IMR-90 (cell line): ENCODE measurements around the gene ADCY4. TPM values are rescaled to one million over a fixed set of nuclear protein-coding genes. Genes with fewer than 3 reads are reported as not detected.

Experiments
- ATAC-seq: fragments of 200-7000 bp; cut with Tn5 transposase; 2 replicates; pipeline ENCODE4 v1.9.1; 2020; ENCODE audit warnings: low read depth, mild to moderate bottlenecking, moderate library complexity
- BruUV-seq: library from RNA; stranded (reverse); fragments of 400-500 nt; replicated peaks from 2 replicates; lab custom pipeline; 2021; lab: Mats Ljungman, UMichigan
- CTCF ChIA-PET: fragments of 300-600 bp; formaldehyde crosslinking; extraction: SDS; loops from one replicate; lab custom pipeline; 2021; ENCODE audit warnings: antibody characterized with exemption; lab: Yijun Ruan, JAX
- POLR2A ChIA-PET: fragments of 300-600 bp; sonication (Branson Sonifier 250); formaldehyde crosslinking; loops from one replicate; lab custom pipeline; 2022; ENCODE audit warnings: antibody characterized with exemption; ENCODE audit not compliant: unreplicated experiment; lab: Charles Lee
- DNase-seq: peaks from one replicate; pipeline ENCODE4 v3.0.0; 2013
- H2AFZ ChIP-seq: replicated peaks from 2 replicates; pipeline ENCODE3; 2013; ENCODE audit warnings: low read length, mild to moderate bottlenecking; ENCODE audit not compliant: poor library complexity
- H2AK5ac ChIP-seq: 2 replicates; pipeline ENCODE4 v1.6.1; 2013; ENCODE audit warnings: low read depth, low read length, inconsistent platforms
- H2AK9ac ChIP-seq: replicated peaks from 2 replicates; pipeline ENCODE3; 2013; ENCODE audit warnings: mild to moderate bottlenecking, low read depth, low read length, moderate library complexity; ENCODE audit not compliant: poor library complexity
- H2BK120ac ChIP-seq: 2 replicates; pipeline ENCODE4 v1.6.1; 2013; ENCODE audit warnings: low read depth, low read length, inconsistent platforms
- H2BK15ac ChIP-seq: 3 replicates; pipeline ENCODE4 v1.6.1; 2013; ENCODE audit warnings: low read depth, low read length, inconsistent platforms
- H2BK20ac ChIP-seq: 2 replicates; pipeline ENCODE4 v1.6.1; 2013; ENCODE audit warnings: low read depth, mild to moderate bottlenecking, inconsistent platforms, low read length, moderate library complexity
- H2BK5ac ChIP-seq: 2 replicates; pipeline ENCODE4 v1.6.1; 2013; ENCODE audit warnings: mild to moderate bottlenecking, low read depth, low read length, inconsistent platforms; ENCODE audit not compliant: poor library complexity, severe bottlenecking
- H3K14ac ChIP-seq: replicated peaks from 2 replicates; pipeline ENCODE4 v1.6.1; 2013; ENCODE audit warnings: low read depth, low read length, inconsistent platforms
- H3K18ac ChIP-seq: 2 replicates; pipeline ENCODE4 v1.6.1; 2013; ENCODE audit warnings: low read depth, low read length, control low read depth
- H3K23ac ChIP-seq: 2 replicates; pipeline ENCODE4 v1.6.1; 2013; ENCODE audit warnings: low read depth, low read length, inconsistent platforms
- H3K27ac ChIP-seq: 2 replicates; pipeline ENCODE4 v1.5.1; 2013; ENCODE audit warnings: mild to moderate bottlenecking, control low read depth, low read length; ENCODE audit not compliant: insufficient read depth
- H3K27me3 ChIP-seq: 2 replicates; pipeline ENCODE4 v1.6.1; 2013; ENCODE audit warnings: low read length; ENCODE audit not compliant: control insufficient read depth, insufficient read depth
- H3K36me3 ChIP-seq: 2 replicates; pipeline ENCODE4 v1.6.1; 2013; ENCODE audit warnings: low read length, mixed read lengths; ENCODE audit not compliant: control insufficient read depth, insufficient read depth
- H3K4ac ChIP-seq: 2 replicates; pipeline ENCODE4 v1.6.1; 2013; ENCODE audit warnings: low read depth, low read length, inconsistent platforms
- H3K4me1 ChIP-seq: 2 replicates; pipeline ENCODE4 v1.6.1; 2013; ENCODE audit warnings: low read length, mixed read lengths; ENCODE audit not compliant: control insufficient read depth, insufficient read depth
- H3K4me2 ChIP-seq: 2 replicates; pipeline ENCODE4 v1.6.1; 2013; ENCODE audit warnings: low read depth, mild to moderate bottlenecking, control low read depth, low read length, moderate library complexity
- H3K4me3 ChIP-seq: 2 replicates; pipeline ENCODE4 v1.5.1; 2013; ENCODE audit warnings: low read depth, mild to moderate bottlenecking, control low read depth, low read length, moderate library complexity; ENCODE audit not compliant: insufficient read depth
- H3K56ac ChIP-seq: 2 replicates; pipeline ENCODE4 v1.6.1; 2013; ENCODE audit warnings: low read length, inconsistent platforms; ENCODE audit not compliant: insufficient read depth; ENCODE audit errors: extremely low read depth
- H3K79me1 ChIP-seq, 2 experiments: 2 replicates each; pipeline ENCODE4 v1.6.1; 2013; ENCODE audit warnings: low read length in 2 of 2, inconsistent platforms in 1 of 2, low read depth in 1 of 2
- H3K9ac ChIP-seq: 2 replicates; pipeline ENCODE4 v1.6.1; 2013; ENCODE audit warnings: low read depth, low read length, control low read depth
- H3K9me1 ChIP-seq: 2 replicates; pipeline ENCODE4 v1.6.1; 2013; ENCODE audit warnings: low read length, inconsistent platforms; ENCODE audit not compliant: insufficient read depth
- H3K9me3 ChIP-seq: 2 replicates; pipeline ENCODE4 v1.6.1; 2013; ENCODE audit warnings: low read length; ENCODE audit not compliant: control insufficient read depth, insufficient read depth
- H4K20me1 ChIP-seq: 2 replicates; pipeline ENCODE4 v1.6.1; 2013; ENCODE audit warnings: low read length, inconsistent platforms; ENCODE audit not compliant: insufficient read depth
- H4K5ac ChIP-seq: 2 replicates; pipeline ENCODE4 v1.6.1; 2013; ENCODE audit warnings: mild to moderate bottlenecking, low read depth, low read length, control low read depth
- H4K8ac ChIP-seq, 2 experiments: 2 replicates each; pipeline ENCODE4 v1.6.1; 2013; ENCODE audit warnings: low read depth in 2 of 2, low read length in 2 of 2, control low read depth in 1 of 2, inconsistent platforms in 1 of 2
- H4K91ac ChIP-seq: 2 replicates; pipeline ENCODE4 v1.6.1; 2013; ENCODE audit warnings: low read depth, low read length, inconsistent platforms; ENCODE audit not compliant: insufficient read depth
- CTCF ChIP-seq: conservative IDR thresholded peaks from 2 replicates; pipeline ENCODE4 v1.5.1; 2012; ENCODE audit warnings: mild to moderate bottlenecking, low read depth, low read length, improper control_type of control experiment
- ELK1 ChIP-seq: fragments of 150-350 bp; IDR thresholded peaks from 2 replicates; pipeline ENCODE4 v1.6.1; 2016; ENCODE audit warnings: low read depth, mild to moderate bottlenecking, low read length, moderate library complexity, borderline replicate concordance
- FOS ChIP-seq: fragments of 150-350 bp; IDR thresholded peaks from 2 replicates; pipeline ENCODE4 v1.6.1; 2016; ENCODE audit warnings: low read depth, low read length
- MAZ ChIP-seq: IDR thresholded peaks from 2 replicates; pipeline ENCODE4 v1.6.1; 2012; ENCODE audit warnings: low read depth, mild to moderate bottlenecking, low read length, improper control_type of control experiment, moderate library complexity, borderline replicate concordance
- MXI1 ChIP-seq: IDR thresholded peaks from 2 replicates; pipeline ENCODE4 v1.6.1; 2012; ENCODE audit warnings: low read depth, mild to moderate bottlenecking, low read length, moderate library complexity, borderline replicate concordance
- RAD21 ChIP-seq: IDR thresholded peaks from 2 replicates; pipeline ENCODE4 v1.6.1; 2012; ENCODE audit warnings: low read length, improper control_type of control experiment
- RFX5 ChIP-seq: IDR thresholded peaks from 2 replicates; pipeline ENCODE4 v1.8.0; 2012; ENCODE audit warnings: low read depth, mild to moderate bottlenecking, low read length, moderate library complexity
- SMC3 ChIP-seq: fragments of 150-350 bp; IDR thresholded peaks from 2 replicates; pipeline ENCODE4 v1.6.1; 2016; ENCODE audit warnings: low read depth, mild to moderate bottlenecking, antibody characterized with exemption, low read length, moderate library complexity
- WGBS, 2 experiments: methylation state at CpG; one replicate each; pipeline versions ENCODE4 v1.1.5 to v1.1.7; 2013; ENCODE audit warnings: missing lambda C conversion rate in 2 of 2; ENCODE audit not compliant: insufficient read length in 1 of 2; ENCODE audit errors: extremely low coverage in 2 of 2; 5-methylcytosine and 5-hydroxymethylcytosine counted together
- dilution Hi-C: fragments of 300-500 bp; cut with HindIII; formaldehyde crosslinking; loops from one replicate; pipeline ENCODE4 v1.14.3; 2018; ENCODE audit warnings: low sequenced_read_pairs; ENCODE audit not compliant: unreplicated experiment
- in situ Hi-C: fragments of 300-500 bp; cut with MboI; formaldehyde crosslinking; loops from 3 replicates; pipeline ENCODE4 v1.14.3; 2019; ENCODE audit warnings: low sequenced_read_pairs, inconsistent platforms, mixed read lengths
- intact Hi-C: fragments of 100-400 bp; cut with micrococcal nuclease; formaldehyde crosslinking; loops from 2 replicates; pipeline ENCODE4 v1.10.0; 2022
- polyA plus RNA-seq, 3 experiments: library from polyadenylated mRNA; depleted of rRNA; stranded (reverse); fragments of >200 nt; gene quantifications; 2 replicates each; pipeline ENCODE4 v1.2.3, GENCODE V29; 2012; ENCODE audit warnings: low replicate concordance in 1 of 3
- total RNA-seq: library from RNA; depleted of rRNA; stranded (reverse); fragments of >200 nt; gene quantifications from 2 replicates; pipeline ENCODE4 v1.2.3, GENCODE V29; 2012

ADCY4 gene
- total and polyA plus RNA-seq, 2 of the 4 experiments (the other 2 are of a cell fraction), result not detected

- no peak for TF ChIP-seq ELK1
These were observed 26.3 kb downstream of the ADCY4 start (continued) for GRCh38 chr14:24308342-24309124.

- 93% methylated on average over 2 of the region's 6 CpGs; no CpG with 5 or more reads in 1 of the 2 experiments for WGBS, 2 experiments
- Histone ChIP-seq H4K91ac (no peak within 1 kb of the TSS), H2BK20ac (no peak within 1 kb of the TSS), H2BK120ac (no peak within 1 kb of the TSS), H3K9me1 (peaks cover 5% of the 10 kb centered on the region; the same call in 1 of the 2 replicates), H3K18ac (no peak within 1 kb of the TSS), H3K4me1 (peaks cover 10% of the 10 kb centered on the region; the same call in 1 of the 2 replicates), H3K9ac (no peak within 1 kb of the TSS), H3K9me3 (no peaks in the 10 kb centered on the region), H2AK5ac (no peak within 1 kb of the TSS), H3K27me3 (no peaks in the 10 kb centered on the region), H2AFZ (peak within 1 kb of the TSS; percentile 21), H2BK15ac (no peak within 1 kb of the TSS), H2AK9ac (no peak within 1 kb of the TSS), H4K8ac (no peak within 1 kb of the TSS), H3K27ac (no peak within 1 kb of the TSS), H3K56ac (no peak within 1 kb of the TSS), H3K36me3 (peaks cover 34% of the 10 kb centered on the region), H4K20me1 (peaks cover 8% of the 10 kb centered on the region; the same call in 1 of the 2 replicates), H3K79me1 (peaks cover 3 to 9% of the 10 kb centered on the region in 2 experiments; a peak in 1 of 4 replicates), H4K5ac (no peak within 1 kb of the TSS), H3K14ac (no peak within 1 kb of the TSS), H3K23ac (no peak within 1 kb of the TSS), H3K4me3 (no peak within 1 kb of the TSS), H3K4me2 (no peak within 1 kb of the TSS), H2BK5ac (no peak within 1 kb of the TSS), H3K4ac (no peak within 1 kb of the TSS)
- no TSS peak for BruUV-seq
- ChIA-PET CTCF (interaction anchor here (0.6 to 4.1 kb wide), 15 partner anchors 8 to 250 kb away, joined by 3 to 20 read pairs (median 3); partner anchors contain the start of genes DHRS1, NOP9 and TINF2), POLR2A (no interaction called here)
- ATAC-seq, result peak; percentile 81
- dilution Hi-C loops (no loop called here), in situ Hi-C loops (no loop called here), intact Hi-C loops (no loop called here)
- DNase-seq, result peak; percentile 43
- TF ChIP-seq ELK1 (no peak), RAD21 (peak; percentile 57), FOS (no peak), CTCF (peak; percentile 88), MXI1 (no peak), RFX5 (no peak), MAZ (no peak), SMC3 (peak; percentile 57; the same call in 1 of the 2 replicates)
These were observed 27.1 kb downstream of the ADCY4 start, which contains the start of gene CIDEB for GRCh38 chr14:24307575-24308341. Gene CIDEB (minus strand): TSS chr14:24307977. CDS start chr14:24307858, 119 bp downstream.
